Measurements from ENCODE around the gene TMEM254.

Gene TMEM254

GRCh38 chr10:80139265-80139664 lies 60.8 kb downstream of the TMEM254 start:
- Histone ChIP-seq H3K27me3 (ENCODE audit: insufficient read depth, low read length) (peaks cover 4% of the 10 kb centered on the region; the same call in 1 of the 2 replicates), H3K4me3 (ENCODE audit: low read length) (no peak overlapping the region), H3K4me1 (ENCODE audit: insufficient read depth, low read length) (no peaks in the 10 kb centered on the region), H3K9ac (ENCODE audit: low read depth, low read length) (no peak overlapping the region), H3K36me3 (ENCODE audit: insufficient read depth, low read depth, low read length) (no peaks in the 10 kb centered on the region), H3K27ac (ENCODE audit: low read length) (no peak overlapping the region), H3K9me3 (ENCODE audit: insufficient read depth, low read depth, low read length) (no peaks in the 10 kb centered on the region)

- Histone ChIP-seq H3K9me3 (ENCODE audit: insufficient read depth, low read depth, low read length) (no peaks in the 10 kb centered on the region), H3K4me3 (ENCODE audit: low read length) (no peak overlapping the region), H3K9ac (ENCODE audit: low read depth, low read length) (no peak overlapping the region), H3K4me1 (ENCODE audit: insufficient read depth, low read length) (no peaks in the 10 kb centered on the region), H3K36me3 (ENCODE audit: insufficient read depth, low read depth, low read length) (no peaks in the 10 kb centered on the region), H3K27me3 (ENCODE audit: insufficient read depth, low read length) (peaks cover 3% of the 10 kb centered on the region; the same call in 1 of the 2 replicates), H3K27ac (ENCODE audit: low read length) (no peak overlapping the region)
These were observed 61.8 kb downstream of the TMEM254 start for GRCh38 chr10:80140251-80140650.

GRCh38 chr10:80141696-80142460 lies 63.4 kb downstream of the TMEM254 start:
- H3K36me3 ChIP-seq (ENCODE audit: insufficient read depth, low read depth, low read length), result no peaks in the 10 kb centered on the region
- H3K9ac ChIP-seq (ENCODE audit: low read depth, low read length), result no peak overlapping the region
- no peaks in the 10 kb centered on the region for H3K9me3 ChIP-seq (ENCODE audit: insufficient read depth, low read depth, low read length)
- no peaks in the 10 kb centered on the region for H3K4me1 ChIP-seq (ENCODE audit: insufficient read depth, low read length)
- no peak overlapping the region for H3K27ac ChIP-seq (ENCODE audit: low read length)
- no peak overlapping the region for H3K4me3 ChIP-seq (ENCODE audit: low read length)
- peaks cover 3% of the 10 kb centered on the region; the same call in 1 of the 2 replicates for H3K27me3 ChIP-seq (ENCODE audit: insufficient read depth, low read length)

Data from iPS-20b (cell line).